Stimulated activated effector memory CD8-positive, alpha-beta T cell treated with anti-CD3 and anti-CD28 coated beads, Interleukin-12 subunit alpha, Interleukin-12 subunit beta, amount 100 ng/mL, for 72 hours (primary cell): ENCODE data around the gene STX1B.

Experiments used
- ATAC-seq: fragments of 150-1000 bp; cut with Tn5 transposase; 2 replicates; pipeline ENCODE4 v1.10.0; 2021
- DNase-seq, 2 donors: peaks; one replicate each; pipeline ENCODE4 v3.0.0; 2021 to 2022; ENCODE audit warnings: low spot score in 2 of 2
- H3K27ac Mint-ChIP-seq: one replicate; pipeline ENCODE4 v1.8.0; 2022; ENCODE audit warnings: mild to moderate bottlenecking, mixed read lengths
- H3K36me3 Mint-ChIP-seq: one replicate; pipeline ENCODE4 v1.8.0; 2022; ENCODE audit warnings: mild to moderate bottlenecking, mixed read lengths
- H3K4me1 Mint-ChIP-seq: one replicate; pipeline ENCODE4 v1.8.0; 2022; ENCODE audit warnings: mixed read lengths
- H3K4me3 Mint-ChIP-seq: one replicate; pipeline ENCODE4 v1.8.0; 2022; ENCODE audit warnings: mild to moderate bottlenecking, mixed read lengths
- H3K9me3 Mint-ChIP-seq: one replicate; pipeline ENCODE4 v1.8.0; 2022; ENCODE audit warnings: mixed read lengths

Gene STX1B

DNA sequence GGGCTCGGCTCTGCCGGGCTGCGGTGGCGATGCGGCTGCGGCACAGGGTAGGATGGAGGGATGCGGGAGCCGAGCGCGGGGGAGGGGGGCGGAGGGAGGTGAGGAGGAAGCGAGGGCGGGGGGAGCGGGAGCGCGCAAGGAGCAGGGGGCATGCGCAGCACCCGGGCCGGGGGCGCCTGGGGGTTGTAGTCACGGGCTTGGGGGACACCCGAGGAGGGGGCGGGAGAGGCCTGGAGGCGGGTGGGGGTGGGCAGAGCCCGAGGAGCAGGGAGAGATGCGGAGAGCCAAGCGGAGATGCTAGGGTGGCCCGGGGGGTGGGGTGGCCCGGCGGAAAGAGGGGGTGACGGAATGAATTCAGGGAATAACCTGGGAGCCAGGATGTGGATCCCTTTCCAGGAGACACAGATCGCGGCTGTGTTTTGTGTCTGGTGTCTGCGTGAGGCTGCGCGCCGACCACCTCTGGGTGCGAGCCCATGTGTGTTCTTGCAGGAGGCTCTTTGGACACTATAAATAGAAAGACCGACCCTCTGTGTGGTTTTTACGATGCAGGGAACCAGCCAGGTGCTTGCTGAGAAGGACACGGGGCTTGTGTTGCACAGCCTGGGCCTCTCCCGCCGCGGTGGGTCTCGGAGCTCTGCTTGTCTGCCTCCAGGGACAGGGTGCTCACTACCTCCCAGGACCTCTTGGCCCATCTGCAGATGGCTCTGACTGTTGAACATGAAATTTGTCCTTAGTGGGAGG, at the start of gene STX1B:
STX1B (minus strand) TSS at position 54 of the 741 bp plus-strand sequence. CDS start 242 bp downstream, outside the sequence.
- Mint-ChIP-seq H3K27ac (peak within 1 kb of the TSS; percentile 70), H3K4me3 (peak within 1 kb of the TSS; percentile 40), H3K36me3 (no peaks in the 10 kb centered on the region), H3K9me3 (no peaks in the 10 kb centered on the region), H3K4me1 (peaks cover 32% of the 10 kb centered on the region)
- DNase-seq (no peak), ATAC-seq (no peak)

GRCh38 chr16:31055613-31056012, 45.2 kb upstream of the STX1B start:
- Mint-ChIP-seq H3K9me3 (no peaks in the 10 kb centered on the region), H3K4me3 (no peak overlapping the region), H3K27ac (no peak overlapping the region), H3K36me3 (peaks cover 41% of the 10 kb centered on the region), H3K4me1 (peaks cover 17% of the 10 kb centered on the region)
- no peak for DNase-seq
- no peak for ATAC-seq

GRCh38 chr16:31052114-31052513, 41.7 kb upstream of the STX1B start:
- H3K9me3 Mint-ChIP-seq = no peaks in the 10 kb centered on the region
- H3K27ac Mint-ChIP-seq = no peak overlapping the region
- ATAC-seq (peak; percentile 88), DNase-seq (no peak)
- peaks cover 10% of the 10 kb centered on the region for H3K4me1 Mint-ChIP-seq
- H3K4me3 Mint-ChIP-seq = no peak overlapping the region
- peaks cover 16% of the 10 kb centered on the region for H3K36me3 Mint-ChIP-seq

DNA sequence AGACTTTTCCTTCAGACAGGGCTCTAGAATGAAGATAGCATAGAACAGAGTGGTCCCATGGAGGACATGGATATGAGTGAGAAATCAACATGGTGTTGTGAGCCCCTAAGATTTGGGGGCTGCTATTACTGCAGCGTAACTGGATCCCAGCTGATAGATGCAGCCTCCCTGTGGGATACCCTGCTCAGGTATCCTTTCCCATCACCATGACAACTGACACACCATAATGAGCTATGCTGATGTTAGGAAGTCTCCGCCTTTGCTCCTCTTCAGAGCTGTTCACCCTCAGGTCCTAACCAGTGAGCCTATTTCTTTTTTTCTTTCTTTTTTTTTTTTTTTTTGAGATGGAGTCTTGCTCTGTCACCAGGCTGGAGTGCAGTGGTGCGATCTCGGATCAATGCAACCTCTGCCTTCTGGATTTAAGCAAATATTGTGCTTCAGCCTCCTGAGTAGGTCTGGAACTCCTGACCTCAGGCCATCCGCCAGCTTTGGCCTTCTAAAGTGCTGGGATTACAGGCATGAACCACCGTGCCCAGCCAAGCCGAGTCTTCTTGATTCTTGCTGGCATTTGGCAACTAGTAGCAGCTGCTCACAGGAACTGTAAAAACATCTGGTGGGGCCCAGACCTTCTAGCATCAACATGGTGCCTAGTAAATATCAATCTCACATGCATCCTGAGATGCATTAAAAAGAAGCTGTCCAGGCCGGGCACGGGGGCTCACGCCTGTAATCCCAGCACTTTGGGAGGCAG, 40.0 kb upstream of the STX1B start:
- Mint-ChIP-seq H3K27ac (no peak overlapping the region), H3K9me3 (no peaks in the 10 kb centered on the region), H3K36me3 (no peaks in the 10 kb centered on the region), H3K4me1 (peaks cover 10% of the 10 kb centered on the region), H3K4me3 (no peak overlapping the region)
- DNase-seq (no peak), ATAC-seq (no peak)

- H3K27ac Mint-ChIP-seq = no peak overlapping the region
- no peaks in the 10 kb centered on the region for H3K4me1 Mint-ChIP-seq
- no peaks in the 10 kb centered on the region for H3K9me3 Mint-ChIP-seq
- H3K4me3 Mint-ChIP-seq = no peak overlapping the region
- DNase-seq (no peak), ATAC-seq (no peak)
- H3K36me3 Mint-ChIP-seq = peaks cover 48% of the 10 kb centered on the region
Measured at GRCh38 chr16:31043898-31044481, 33.6 kb upstream of the STX1B start.

DNA sequence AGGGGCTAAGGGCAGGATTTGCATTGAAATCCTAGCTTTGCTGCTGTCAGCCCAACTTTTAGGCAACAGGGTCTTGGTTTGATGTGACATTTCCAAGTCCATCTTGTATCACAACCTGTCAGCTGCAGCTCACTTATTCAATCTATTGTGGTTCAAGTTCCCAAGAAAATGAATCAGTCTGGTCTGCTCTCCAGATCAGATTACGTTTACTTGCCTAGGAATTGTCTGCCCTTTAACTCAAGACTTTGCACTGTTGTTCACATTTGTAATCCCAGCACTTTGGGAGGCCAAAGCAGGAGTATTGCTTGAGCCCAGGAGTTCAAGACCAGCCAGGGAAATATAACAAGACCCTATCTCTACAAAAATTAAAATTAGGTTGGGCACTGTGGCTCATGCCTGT, 32.9 kb upstream of the STX1B start:
- no peak for DNase-seq
- Mint-ChIP-seq H3K36me3 (peaks cover 55% of the 10 kb centered on the region), H3K4me1 (no peaks in the 10 kb centered on the region), H3K9me3 (no peaks in the 10 kb centered on the region), H3K27ac (no peak overlapping the region), H3K4me3 (no peak overlapping the region)
- no peak for ATAC-seq

GRCh38 chr16:31042866-31043265, 32.4 kb upstream of the STX1B start:
- no peak for ATAC-seq
- no peaks in the 10 kb centered on the region for H3K4me1 Mint-ChIP-seq
- no peak overlapping the region for H3K4me3 Mint-ChIP-seq
- no peak overlapping the region for H3K27ac Mint-ChIP-seq
- DNase-seq = no peak
- peaks cover 59% of the 10 kb centered on the region for H3K36me3 Mint-ChIP-seq
- no peaks in the 10 kb centered on the region for H3K9me3 Mint-ChIP-seq

DNA sequence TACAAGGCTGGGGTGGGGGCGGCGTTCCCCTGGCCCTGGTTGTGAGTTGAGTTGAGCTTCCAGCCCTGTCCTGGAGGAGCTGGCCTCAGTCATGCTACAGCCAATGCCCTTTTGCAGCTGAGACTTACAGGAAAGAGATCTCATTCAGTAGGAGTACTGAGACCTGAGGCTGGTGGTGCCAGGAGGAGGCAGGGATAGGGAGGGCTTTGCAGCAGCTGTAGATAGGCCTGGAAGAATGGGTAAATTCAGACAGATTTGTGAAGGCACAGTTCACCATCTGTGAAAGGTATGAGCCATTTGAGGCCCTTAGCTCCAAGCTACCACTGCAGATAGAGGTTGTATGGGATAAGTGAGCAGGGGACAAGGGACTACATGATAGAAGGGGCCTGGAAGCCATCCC, 28.6 kb upstream of the STX1B start:
- ATAC-seq (no peak), DNase-seq (no peak)
- H3K27ac Mint-ChIP-seq = peak overlapping the region; percentile 63
- no peaks in the 10 kb centered on the region for H3K9me3 Mint-ChIP-seq
- H3K36me3 Mint-ChIP-seq = peaks cover 95% of the 10 kb centered on the region
- peaks cover 19% of the 10 kb centered on the region for H3K4me1 Mint-ChIP-seq
- H3K4me3 Mint-ChIP-seq = no peak overlapping the region

- Mint-ChIP-seq H3K4me1 (peaks cover 24% of the 10 kb centered on the region), H3K36me3 (peaks cover 90% of the 10 kb centered on the region), H3K27ac (peak overlapping the region; percentile 44), H3K4me3 (no peak overlapping the region), H3K9me3 (no peaks in the 10 kb centered on the region)
- ATAC-seq = no peak
- DNase-seq = no peak
Measured at GRCh38 chr16:31036691-31037090, 26.3 kb upstream of the STX1B start.

- Mint-ChIP-seq H3K9me3 (no peaks in the 10 kb centered on the region), H3K27ac (peak overlapping the region; percentile 95), H3K36me3 (peaks cover 63% of the 10 kb centered on the region), H3K4me3 (peak overlapping the region; percentile 98), H3K4me1 (peaks cover 24% of the 10 kb centered on the region)
- peak; percentile 75 to 94 for DNase-seq
- peak; percentile 54 for ATAC-seq
Measured at GRCh38 chr16:31033709-31034492, 23.5 kb upstream of the STX1B start.

DNA sequence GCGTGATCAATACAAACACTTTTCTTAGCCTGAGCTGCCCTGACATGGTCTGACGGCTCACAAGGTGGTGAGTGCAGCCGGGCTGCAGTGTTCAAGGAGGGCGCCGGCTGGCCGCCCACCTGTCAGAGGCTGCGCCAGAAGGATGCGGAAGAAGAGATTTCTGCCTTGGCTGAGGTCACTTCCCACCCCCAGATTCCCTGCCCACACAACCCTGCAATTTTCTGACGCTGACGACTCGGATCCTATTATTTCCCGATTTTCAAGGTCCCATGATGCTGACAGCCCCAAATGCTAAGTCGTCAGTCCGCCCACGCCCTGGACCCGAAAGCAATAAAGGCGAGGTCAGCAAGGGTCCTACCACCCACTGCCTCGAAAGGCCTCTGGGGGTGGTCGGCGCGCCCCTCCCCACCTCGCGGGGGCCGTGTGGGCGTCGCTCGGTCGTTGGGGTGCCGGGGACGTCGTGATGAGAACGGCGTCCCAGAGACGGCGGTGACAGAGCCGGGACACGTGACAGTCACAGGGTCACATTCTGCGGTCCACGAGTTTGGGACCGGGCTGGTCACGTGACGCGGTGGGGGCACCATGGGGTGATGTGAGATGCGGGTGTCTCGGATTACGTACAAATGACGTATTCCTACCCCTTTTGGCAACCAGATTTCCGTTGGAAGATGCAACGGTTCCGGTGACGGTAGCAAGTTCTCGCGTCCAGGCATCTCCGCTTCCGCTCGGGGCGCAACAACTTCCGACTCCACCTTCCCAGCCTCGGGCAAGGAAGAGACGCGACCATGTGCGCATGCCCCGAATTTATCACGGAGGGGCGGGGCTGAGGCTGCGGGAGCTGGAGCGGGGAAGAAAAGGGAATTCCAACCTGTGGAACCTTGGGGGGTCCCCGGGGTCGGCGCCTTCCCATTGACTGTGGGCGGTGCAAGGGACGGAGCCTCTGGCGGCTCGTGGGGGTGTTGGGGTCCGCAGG, 22.6 kb upstream of the STX1B start, which contains the start of gene STX4:
STX4 (plus strand) TSS at position 823 of the 973 bp plus-strand sequence. CDS start 248 bp downstream, outside the sequence.
- no peaks in the 10 kb centered on the region for H3K9me3 Mint-ChIP-seq
- H3K27ac Mint-ChIP-seq = peak within 1 kb of the TSS; percentile 95
- ATAC-seq (peak; percentile 89), DNase-seq (peak; percentile 90 to 99)
- peak within 1 kb of the TSS; percentile 98 for H3K4me3 Mint-ChIP-seq
- peaks cover 54% of the 10 kb centered on the region for H3K36me3 Mint-ChIP-seq
- H3K4me1 Mint-ChIP-seq = peaks cover 24% of the 10 kb centered on the region

DNA sequence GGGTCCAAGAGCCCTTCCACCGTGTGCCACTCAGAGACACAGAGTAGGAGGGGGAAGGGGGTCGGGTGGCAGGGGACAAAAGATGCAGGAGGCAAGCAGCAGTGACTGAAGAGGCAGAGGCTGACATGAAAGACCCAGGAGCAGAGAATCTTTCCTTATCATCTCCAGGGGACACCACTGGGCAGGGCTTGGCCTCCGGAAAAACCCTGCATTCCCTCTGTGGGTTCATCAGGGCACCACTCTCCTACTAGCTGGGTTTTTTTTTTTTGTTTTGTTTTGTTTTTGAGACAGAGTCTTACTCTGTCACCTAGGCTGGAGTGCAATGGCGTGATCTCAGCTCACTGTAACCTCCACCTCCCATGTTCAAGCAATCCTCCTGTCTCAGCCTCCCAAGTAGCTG, 20.8 kb upstream of the STX1B start:
- ATAC-seq (no peak), DNase-seq (no peak)
- H3K27ac Mint-ChIP-seq = peak overlapping the region; percentile 95
- peaks cover 38% of the 10 kb centered on the region for H3K36me3 Mint-ChIP-seq
- peaks cover 18% of the 10 kb centered on the region for H3K4me1 Mint-ChIP-seq
- H3K4me3 Mint-ChIP-seq = no peak overlapping the region
- H3K9me3 Mint-ChIP-seq = no peaks in the 10 kb centered on the region

- Mint-ChIP-seq H3K36me3 (peaks cover 19% of the 10 kb centered on the region), H3K4me3 (no peak overlapping the region), H3K4me1 (peaks cover 8% of the 10 kb centered on the region), H3K27ac (no peak overlapping the region), H3K9me3 (no peaks in the 10 kb centered on the region)
- ATAC-seq (no peak), DNase-seq (no peak)
Measured at GRCh38 chr16:31029272-31029671, 18.8 kb upstream of the STX1B start.

GRCh38 chr16:31025339-31025738, 14.9 kb upstream of the STX1B start:
- Mint-ChIP-seq H3K4me1 (no peaks in the 10 kb centered on the region), H3K36me3 (no peaks in the 10 kb centered on the region), H3K9me3 (no peaks in the 10 kb centered on the region), H3K27ac (no peak overlapping the region), H3K4me3 (no peak overlapping the region)
- no peak for ATAC-seq
- no peak for DNase-seq
